Panc1 (cell line): ENCODE measurements around the gene NAXE. TPM values are rescaled to one million over a fixed set of nuclear protein-coding genes. Genes with fewer than 3 reads are reported as not detected.

Experiments used
- ATAC-seq: fragments of 200-7000 bp; cut with Tn5 transposase; 2 replicates; pipeline ENCODE4 v1.9.1; 2020; ENCODE audit warnings: mild to moderate bottlenecking, moderate library complexity
- BruUV-seq: library from RNA; stranded (reverse); fragments of 400-500 nt; replicated peaks from 2 replicates; lab custom pipeline; 2021; lab: Mats Ljungman, UMichigan
- CTCF ChIA-PET: fragments of 300-600 bp; sonication (Branson Sonifier 250); formaldehyde crosslinking; loops from one replicate; lab custom pipeline; 2022; ENCODE audit warnings: antibody characterized with exemption; lab: Charles Lee
- POLR2A ChIA-PET: fragments of 300-600 bp; sonication (Branson Sonifier 250); formaldehyde crosslinking; loops from one replicate; lab custom pipeline; 2022; ENCODE audit warnings: antibody characterized with exemption; lab: Charles Lee
- DNase-seq: peaks from one replicate; pipeline ENCODE4 v3.0.0-alpha.2; 2010; ENCODE audit warnings: low read depth, low spot score
- H3K27ac ChIP-seq: 2 replicates; pipeline ENCODE4 v1.5.1; 2011; ENCODE audit warnings: mild to moderate bottlenecking, low read length, inconsistent platforms
- H3K27me3 ChIP-seq: fragments of 200-500 bp; sonication (Bioruptor generic); 2 replicates; pipeline ENCODE4 v1.6.0; 2014; ENCODE audit warnings: low read length, inconsistent platforms; ENCODE audit not compliant: control insufficient read depth, insufficient read depth
- H3K36me3 ChIP-seq: fragments of 200-500 bp; sonication (Bioruptor generic); 2 replicates; pipeline ENCODE4 v1.5.1; 2014; ENCODE audit warnings: inconsistent platforms, mild to moderate bottlenecking, low read length, moderate library complexity; ENCODE audit not compliant: control insufficient read depth, insufficient read depth
- H3K4me1 ChIP-seq: 2 replicates; pipeline ENCODE4 v1.5.1; 2011; ENCODE audit warnings: inconsistent platforms, mild to moderate bottlenecking, low read length, moderate library complexity; ENCODE audit not compliant: control insufficient read depth, insufficient read depth
- H3K4me3 ChIP-seq, 2 experiments: 2 replicates each; pipeline ENCODE4 v1.5.1; 2011 to 2012; ENCODE audit warnings: low read depth in 2 of 2, low read length in 2 of 2, mild to moderate bottlenecking in 2 of 2, inconsistent platforms in 1 of 2, moderate library complexity in 1 of 2
- H3K9me3 ChIP-seq: fragments of 200-500 bp; sonication (Bioruptor generic); 2 replicates; pipeline ENCODE4 v1.5.1; 2014; ENCODE audit warnings: low read depth, mild to moderate bottlenecking, inconsistent platforms, low read length, moderate library complexity; ENCODE audit not compliant: control insufficient read depth, insufficient read depth
- CTCF ChIP-seq: fragments of 450-650 bp; IDR thresholded peaks from 2 replicates; pipeline ENCODE4 v1.5.1; 2017; ENCODE audit warnings: mild to moderate bottlenecking
- POLR2AphosphoS5 ChIP-seq: IDR thresholded peaks from 2 replicates; pipeline ENCODE4 v1.6.1; 2012; ENCODE audit warnings: mild to moderate bottlenecking, low read depth, low read length, moderate library complexity
- REST ChIP-seq, 2 experiments: IDR thresholded peaks; 2 replicates each; pipeline ENCODE4 v1.6.1; 2011 to 2012; ENCODE audit warnings: low read depth in 2 of 2, control low read depth in 1 of 2, low read length in 1 of 2, mild to moderate bottlenecking in 1 of 2, moderate library complexity in 1 of 2; ENCODE audit not compliant: insufficient read depth in 1 of 2
- SIN3A ChIP-seq: IDR thresholded peaks from 2 replicates; pipeline ENCODE4 v1.6.1; 2012; ENCODE audit warnings: low read depth, mild to moderate bottlenecking, low read length, moderate library complexity, borderline replicate concordance; ENCODE audit not compliant: insufficient read depth
- TCF7L2 ChIP-seq: IDR thresholded peaks from 2 replicates; pipeline ENCODE4 v1.6.1; 2011; ENCODE audit warnings: mild to moderate bottlenecking, low read depth, low read length, inconsistent platforms
- in situ Hi-C: cut with HindIII; loops from 2 replicates; pipeline ENCODE4 v1.10.0; 2016; ENCODE audit warnings: low sequenced_read_pairs, low pct_unique_long_range_greater_than_20kb
- intact Hi-C: fragments of 100-400 bp; cut with micrococcal nuclease; formaldehyde crosslinking; loops from one replicate; pipeline ENCODE4 v1.10.0; 2022; ENCODE audit not compliant: unreplicated experiment
- total RNA-seq: library from RNA; stranded (reverse); gene quantifications from one replicate; pipeline ENCODE4 v1.2.1, GENCODE V29; 2021; ENCODE audit not compliant: unreplicated experiment

Gene NAXE
- total RNA-seq, 1 experiment from 2014 or later = 211 TPM

GRCh38 chr1:156591181-156591431, 470 bp upstream of the NAXE start:
- intact Hi-C loops = no loop called here
- H3K9me3 ChIP-seq = no peaks in the 10 kb centered on the region
- BruUV-seq = no TSS peak
- no peak for DNase-seq
- peak overlapping the region; percentile 71 to 84 for H3K4me3 ChIP-seq
- H3K36me3 ChIP-seq = peaks cover 9% of the 10 kb centered on the region
- ATAC-seq = peak; percentile 40; the same call in 1 of the 2 replicates
- POLR2A ChIA-PET = interaction anchor here (0.7 to 1.0 kb wide), 2 partner anchors 9 to 86 kb away, joined by 4 read pairs; no protein-coding TSS in a partner anchor
- peak overlapping the region; percentile 99 for H3K27ac ChIP-seq
- in situ Hi-C loops = no loop called here
- H3K4me1 ChIP-seq = peaks cover 32% of the 10 kb centered on the region
- H3K27me3 ChIP-seq = no peaks in the 10 kb centered on the region
- TF ChIP-seq CTCF (no peak), POLR2AphosphoS5 (no peak), REST (IDR thresholded peaks at IDR 0.05; ENCODE audit: insufficient read depth in 1 of 2, low read depth in 2 of 2, low read length in 1 of 2) (no peak), SIN3A (no peak), TCF7L2 (no peak)
- CTCF ChIA-PET = no interaction called here

GRCh38 chr1:156592158-156592909, 758 bp downstream of the NAXE start:
- Histone ChIP-seq H3K4me1 (peaks cover 24% of the 10 kb centered on the region), H3K27ac (peak overlapping the region; percentile 92), H3K27me3 (no peaks in the 10 kb centered on the region), H3K9me3 (no peaks in the 10 kb centered on the region), H3K36me3 (peaks cover 13% of the 10 kb centered on the region), H3K4me3 (peak overlapping the region; percentile 71 to 84)
- POLR2A ChIA-PET = interaction anchor here (0.5 to 1.0 kb wide), 2 partner anchors 143 to 147 kb away, joined by 8 to 13 read pairs; no protein-coding TSS in a partner anchor
- CTCF ChIA-PET = no interaction called here
- intact Hi-C loops (no loop called here), in situ Hi-C loops (no loop called here)
- TF ChIP-seq TCF7L2 (no peak), POLR2AphosphoS5 (peak; percentile 63)
- TSS peak; percentile 82 for BruUV-seq
- DNase-seq (no peak), ATAC-seq (no peak; the same call in 1 of the 2 replicates)
